ENCODE data around the gene STC2. TPM values are rescaled to one million over a fixed set of nuclear protein-coding genes. Genes with fewer than 3 reads are reported as not detected.

The STC2 gene
- total RNA-seq, 2 experiments from 2014 or later: not detected

DNA sequence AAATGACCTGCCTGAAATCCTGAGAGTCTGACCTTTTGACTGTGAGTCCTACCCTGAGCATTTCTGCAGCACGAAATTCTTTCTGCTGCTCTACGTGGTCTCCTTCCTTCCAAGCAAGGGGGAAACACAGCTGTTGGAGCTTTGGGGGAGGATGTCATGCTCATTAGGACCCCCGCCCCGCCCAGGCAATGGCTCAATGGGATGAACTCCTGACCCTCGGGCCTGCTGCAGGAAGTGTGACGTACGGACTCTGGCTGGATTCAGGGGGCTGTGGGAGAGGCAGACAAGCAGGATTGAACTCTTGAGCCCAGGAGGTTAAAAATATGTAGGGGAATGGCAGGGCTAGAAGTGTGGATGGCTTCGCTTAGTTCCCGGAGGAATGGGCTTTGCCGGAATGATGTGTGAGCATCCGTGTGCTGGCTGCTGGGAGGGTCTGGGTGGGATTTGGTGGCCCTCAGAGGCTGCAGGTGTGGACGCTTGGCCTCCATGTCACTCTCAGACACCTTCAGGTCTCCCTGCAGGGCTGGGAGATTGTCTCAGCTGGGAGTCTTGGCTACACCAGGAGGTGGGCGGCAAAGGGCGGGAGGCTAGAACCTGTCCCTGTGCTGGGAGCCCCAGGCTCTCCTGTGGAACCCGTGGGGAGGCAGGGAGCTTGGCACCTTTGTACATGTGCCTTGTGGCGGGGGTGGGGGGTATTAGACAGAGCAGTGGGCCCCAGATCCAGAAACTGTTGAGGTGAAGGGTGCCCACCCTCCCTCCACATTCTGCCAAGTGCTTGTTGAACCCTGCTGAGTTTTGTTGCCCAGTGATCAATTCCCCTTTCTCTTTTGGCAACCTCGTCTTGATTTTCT is 26.3 kb downstream of the STC2 start:
- Histone ChIP-seq H3K4me2 (ENCODE audit: low read length) (no peak overlapping the region), H3K4me1 (ENCODE audit: insufficient read depth, low read length, poor library complexity, severe bottlenecking) (no peaks in the 10 kb centered on the region), H3K4me3 (ENCODE audit: low read depth, low read length, poor library complexity, severe bottlenecking) (no peak overlapping the region), H2AFZ (ENCODE audit: low read length) (no peak overlapping the region), H4K20me1 (ENCODE audit: insufficient read depth, low read length) (no peaks in the 10 kb centered on the region), H3K9me3 (ENCODE audit: low read length) (no peaks in the 10 kb centered on the region), H3K36me3 (ENCODE audit: insufficient read depth, low read length) (no peaks in the 10 kb centered on the region), H3K27ac (ENCODE audit: low read depth, low read length, poor library complexity, severe bottlenecking) (no peak overlapping the region), H3K79me2 (ENCODE audit: insufficient read depth, low read depth, low read length) (no peaks in the 10 kb centered on the region), H3K9me2 (ENCODE audit: insufficient read depth, low read length) (no peaks in the 10 kb centered on the region)
- intact Hi-C loops (cut with micrococcal nuclease; ENCODE audit: unreplicated experiment): no loop called here
- ChIA-PET CTCF (ENCODE audit: unreplicated experiment) (no interaction called here), POLR2A (interaction anchor here (1.2 kb wide), 1 partner anchor 26 kb away, joined by 3 read pairs; no protein-coding TSS in a partner anchor)
- no peak for DNase-seq (ENCODE audit: low spot score)
- TF ChIP-seq EZH2phosphoT487 (IDR thresholded peaks at IDR 0.05; ENCODE audit: borderline replicate concordance, low read depth, low read length) (no peak), CTCF (conservative IDR thresholded peaks at IDR 0.05; ENCODE audit: low read length) (no peak)
- no TSS peak for BruUV-seq (replicated peaks)

GRCh38 chr5:173300389-173301047 is 27.7 kb downstream of the STC2 start:
- ChIA-PET CTCF (ENCODE audit: unreplicated experiment) (no interaction called here), POLR2A (no interaction called here)
- intact Hi-C loops (cut with micrococcal nuclease; ENCODE audit: unreplicated experiment): no loop called here
- Histone ChIP-seq H3K4me3 (ENCODE audit: low read depth, low read length, poor library complexity, severe bottlenecking) (no peak overlapping the region), H2AFZ (ENCODE audit: low read length) (no peak overlapping the region), H4K20me1 (ENCODE audit: insufficient read depth, low read length) (no peaks in the 10 kb centered on the region), H3K4me2 (ENCODE audit: low read length) (no peak overlapping the region), H3K9me2 (ENCODE audit: insufficient read depth, low read length) (no peaks in the 10 kb centered on the region), H3K36me3 (ENCODE audit: insufficient read depth, low read length) (no peaks in the 10 kb centered on the region), H3K27ac (ENCODE audit: low read depth, low read length, poor library complexity, severe bottlenecking) (no peak overlapping the region), H3K79me2 (ENCODE audit: insufficient read depth, low read depth, low read length) (no peaks in the 10 kb centered on the region), H3K4me1 (ENCODE audit: insufficient read depth, low read length, poor library complexity, severe bottlenecking) (no peaks in the 10 kb centered on the region), H3K9me3 (ENCODE audit: low read length) (no peaks in the 10 kb centered on the region)
- TF ChIP-seq CTCF (conservative IDR thresholded peaks at IDR 0.05; ENCODE audit: low read length) (no peak), EZH2phosphoT487 (IDR thresholded peaks at IDR 0.05; ENCODE audit: borderline replicate concordance, low read depth, low read length) (no peak)
- BruUV-seq (replicated peaks): no TSS peak
- DNase-seq (ENCODE audit: low spot score): no peak

DNA sequence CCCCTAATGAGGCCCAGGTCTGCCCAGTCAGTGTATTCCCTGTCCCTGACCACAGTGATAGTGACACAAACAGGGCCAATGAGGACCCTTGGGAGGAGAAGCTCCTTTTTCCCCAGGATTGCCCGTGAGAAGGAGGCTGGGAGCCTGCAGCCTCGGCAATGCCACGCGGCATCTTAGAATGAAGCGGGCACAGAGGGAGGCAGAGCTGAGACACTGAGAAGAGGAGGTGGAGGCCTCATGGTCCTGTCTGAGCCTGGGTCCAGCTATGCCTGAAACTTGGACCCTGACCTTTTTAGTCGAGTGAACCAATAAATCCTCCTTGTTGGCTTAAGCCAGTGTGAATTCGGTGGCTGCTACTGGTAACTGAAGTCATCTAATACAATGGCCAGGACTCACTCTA is 28.4 kb downstream of the STC2 start:
- H3K79me2 ChIP-seq (ENCODE audit: insufficient read depth, low read depth, low read length): no peaks in the 10 kb centered on the region
- no peak overlapping the region for H2AFZ ChIP-seq (ENCODE audit: low read length)
- BruUV-seq (replicated peaks): no TSS peak
- H3K4me1 ChIP-seq (ENCODE audit: insufficient read depth, low read length, poor library complexity, severe bottlenecking): no peaks in the 10 kb centered on the region
- H3K27ac ChIP-seq (ENCODE audit: low read depth, low read length, poor library complexity, severe bottlenecking): no peak overlapping the region
- no peak overlapping the region for H3K4me2 ChIP-seq (ENCODE audit: low read length)
- no peaks in the 10 kb centered on the region for H3K9me2 ChIP-seq (ENCODE audit: insufficient read depth, low read length)
- ChIA-PET POLR2A (interaction anchor here (0.5 kb wide), 1 partner anchor 149 kb away, joined by 3 read pairs; no protein-coding TSS in a partner anchor), CTCF (ENCODE audit: unreplicated experiment) (no interaction called here)
- no peaks in the 10 kb centered on the region for H3K36me3 ChIP-seq (ENCODE audit: insufficient read depth, low read length)
- DNase-seq (ENCODE audit: low spot score): no peak
- H4K20me1 ChIP-seq (ENCODE audit: insufficient read depth, low read length): no peaks in the 10 kb centered on the region
- H3K9me3 ChIP-seq (ENCODE audit: low read length): no peaks in the 10 kb centered on the region
- intact Hi-C loops (cut with micrococcal nuclease; ENCODE audit: unreplicated experiment): no loop called here
- H3K4me3 ChIP-seq (ENCODE audit: low read depth, low read length, poor library complexity, severe bottlenecking): no peak overlapping the region
- TF ChIP-seq EZH2phosphoT487 (IDR thresholded peaks at IDR 0.05; ENCODE audit: borderline replicate concordance, low read depth, low read length) (no peak), CTCF (conservative IDR thresholded peaks at IDR 0.05; ENCODE audit: low read length) (no peak)
